GDM1 (cell line): ENCODE results near the gene DDX56.
"Not testable (repeated sequence)": the region's sequence is repeated elsewhere in the genome, so short reads cannot be mapped to it uniquely, and the experiment has no call there.

Experiments
- DNase-seq: peaks from one replicate; lab custom pipeline; 2025; lab: John Stamatoyannopoulos, UW

The DDX56 gene

GRCh38 chr7:44563171-44563679 is 10.5 kb downstream of the DDX56 start:
- DNase-seq: no peak

GRCh38 chr7:44562622-44562962 is 11.1 kb downstream of the DDX56 start:
- DNase-seq: not testable (repeated sequence)

- DNase-seq: no peak
These were observed 11.6 kb downstream of the DDX56 start for GRCh38 chr7:44561962-44562621.

GRCh38 chr7:44561481-44561880 is 12.2 kb downstream of the DDX56 start:
- DNase-seq: no peak

GRCh38 chr7:44559485-44559884 is 14.2 kb downstream of the DDX56 start:
- no peak for DNase-seq

- no peak for DNase-seq
These were observed 16.2 kb downstream of the DDX56 start for GRCh38 chr7:44557485-44557884.

- DNase-seq: no peak
These were observed 18.4 kb downstream of the DDX56 start for GRCh38 chr7:44555350-44555749.

- DNase-seq: not testable (repeated sequence)
These were observed 21.2 kb downstream of the DDX56 start for GRCh38 chr7:44552473-44553005.

- DNase-seq: no peak
These were observed 24.3 kb downstream of the DDX56 start for GRCh38 chr7:44549457-44549856.

GRCh38 chr7:44548893-44549292 is 24.8 kb downstream of the DDX56 start:
- DNase-seq: no peak

- DNase-seq: no peak
These were observed 26.0 kb downstream of the DDX56 start for GRCh38 chr7:44547536-44548231.

GRCh38 chr7:44541876-44542610 is 31.7 kb downstream of the DDX56 start:
- no peak for DNase-seq

- no peak for DNase-seq
These were observed 32.5 kb downstream of the DDX56 start, which contains the start of gene NPC1L1 for GRCh38 chr7:44541028-44541869. TSS of gene NPC1L1 (minus strand) at chr7:44541330. CDS start at chr7:44541259, 71 bp downstream.

GRCh38 chr7:44540592-44541027 is 33.1 kb downstream of the DDX56 start:
- DNase-seq: no peak

GRCh38 chr7:44539669-44540506 is 33.8 kb downstream of the DDX56 start:
- no peak for DNase-seq

- no peak for DNase-seq
These were observed 34.7 kb downstream of the DDX56 start for GRCh38 chr7:44538798-44539668.

- no peak for DNase-seq
These were observed 35.5 kb downstream of the DDX56 start for GRCh38 chr7:44538093-44538797.

GRCh38 chr7:44537442-44537841 is 36.3 kb downstream of the DDX56 start:
- no peak for DNase-seq

GRCh38 chr7:44536090-44536489 is 37.6 kb downstream of the DDX56 start:
- no peak for DNase-seq
